H1 (cell line): ENCODE measurements around the gene OVOL3. TPM values are rescaled to one million over a fixed set of nuclear protein-coding genes. Genes with fewer than 3 reads are reported as not detected.

ENCODE experiments used
- KDM5A ChIP-seq: fragments of 200-600 bp; IDR thresholded peaks from 2 replicates; pipeline ENCODE4 v1.7.1; 2012; ENCODE audit warnings: mild to moderate bottlenecking, low read length, inconsistent platforms, mixed read lengths
- POU5F1 ChIP-seq: IDR thresholded peaks from 2 replicates; pipeline ENCODE4 v1.6.1; 2011; ENCODE audit warnings: low read depth, mild to moderate bottlenecking, low read length, moderate library complexity
- RAD21 ChIP-seq, 2 experiments: IDR thresholded peaks in 1 of 2; conservative IDR thresholded peaks in 1 of 2; 2 replicates each; pipeline ENCODE4 v1.6.1; 2011; ENCODE audit warnings: low read depth in 2 of 2, low read length in 2 of 2, improper control_type of control experiment in 1 of 2, inconsistent platforms in 1 of 2, mild to moderate bottlenecking in 1 of 2, moderate library complexity in 1 of 2
- RFX5 ChIP-seq: IDR thresholded peaks from 2 replicates; pipeline ENCODE4 v1.6.1; 2011; ENCODE audit warnings: low read depth, low read length, improper control_type of control experiment, borderline replicate concordance
- YY1 ChIP-seq: IDR thresholded peaks from 2 replicates; pipeline ENCODE4 v1.6.1; 2011; ENCODE audit warnings: low read depth, mild to moderate bottlenecking, low read length
- polyA plus RNA-seq, 7 experiments: library from polyadenylated mRNA; depleted of rRNA in 3 of 7; stranded (reverse) in 5 of 7; unstranded in 2 of 7; fragments of >200 nt in 5 of 7; fragments of 200-250 nt in 2 of 7; gene quantifications; 1 replicate in 5 of 7; 2 replicates in 1 of 7; 4 replicates in 1 of 7; pipeline versions ENCODE4 v1.2.1 to v1.2.3, GENCODE V29; 2011 to 2013; ENCODE audit warnings: missing spikeins in 2 of 7, mixed read lengths in 2 of 7
- total RNA-seq: library from RNA; stranded (reverse); fragmentation: NEBNext Ultra II Directional; extraction: Animal tissue kit (Norgen Biotek cat#: 25700); gene quantifications from 2 replicates; pipeline ENCODE4 v1.2.1, GENCODE V29; 2021

Gene OVOL3
- total and polyA plus RNA-seq, 2 of the 8 experiments (the other 6 are each of a cell fraction or from before 2014, with no cell fraction given), result 0.45 TPM; not detected in 1

- TF ChIP-seq POU5F1, result no peak
- TF ChIP-seq RFX5, result no peak
- peak; percentile 12 to 29; a peak in 2 of 4 replicates for TF ChIP-seq RAD21 (IDR thresholded peaks at IDR 0.05 in 1 of 2, conservative IDR thresholded peaks at IDR 0.05 in 1 of 2; ENCODE audit: low read depth in 2 of 2, low read length in 2 of 2)
- TF ChIP-seq YY1, result no peak
- no peak for TF ChIP-seq KDM5A
Measured at GRCh38 chr19:36113894-36114720, 3.2 kb downstream of the OVOL3 start (continued).
